Small intestine (tissue), 7 donors: ENCODE measurements around the gene RNF212B. TPM values are rescaled to one million over a fixed set of nuclear protein-coding genes. Genes with fewer than 3 reads are reported as not detected.
A peak's percentile ranks its signal among the peaks of the same experiment; 100 is the strongest.
"Not testable (repeated sequence)": the region's sequence is repeated elsewhere in the genome, so short reads cannot be mapped to it uniquely, and the experiment has no call there.

Experiments
- DNase-seq, 2 donors: peaks; one replicate each; pipeline versions ENCODE4 v3.0.0 to v3.0.0-alpha.2; 2013
- FAIRE-seq: peaks from 2 replicates; lab custom pipeline; 2012; peaks lifted over from hg19 to GRCh38; lab: Jason Lieb, UNC
- H3K27ac ChIP-seq, 3 donors: one replicate each; pipeline ENCODE4 v1.5.1; 2013; ENCODE audit warnings: low read length in 2 of 3, mild to moderate bottlenecking in 2 of 3, control low read depth in 1 of 3, inconsistent platforms in 1 of 3, low read depth in 1 of 3, moderate library complexity in 1 of 3
- H3K27me3 ChIP-seq, 3 donors: one replicate each; pipeline ENCODE4 v1.6.1; 2013; ENCODE audit warnings: low read length in 3 of 3, inconsistent platforms in 1 of 3; ENCODE audit not compliant: control insufficient read depth in 3 of 3, insufficient read depth in 3 of 3
- H3K36me3 ChIP-seq, 3 donors: one replicate each; pipeline ENCODE4 v1.6.1; 2013; ENCODE audit warnings: low read length in 3 of 3, inconsistent platforms in 1 of 3, low read depth in 1 of 3, mild to moderate bottlenecking in 1 of 3, moderate library complexity in 1 of 3; ENCODE audit not compliant: control insufficient read depth in 3 of 3, insufficient read depth in 2 of 3
- H3K4me1 ChIP-seq, 3 donors: one replicate each; pipeline ENCODE4 v1.6.1; 2013; ENCODE audit warnings: low read length in 2 of 3, inconsistent platforms in 1 of 3, low read depth in 1 of 3, mild to moderate bottlenecking in 1 of 3, moderate library complexity in 1 of 3; ENCODE audit not compliant: control insufficient read depth in 3 of 3, insufficient read depth in 2 of 3
- H3K4me3 ChIP-seq, 3 donors: one replicate each; pipeline ENCODE4 v1.5.1; 2013; ENCODE audit warnings: low read length in 3 of 3, control low read depth in 1 of 3, inconsistent platforms in 1 of 3, low read depth in 1 of 3, mild to moderate bottlenecking in 1 of 3, moderate library complexity in 1 of 3
- H3K9me3 ChIP-seq, 2 donors: one replicate each; pipeline ENCODE4 v1.6.1; 2013; ENCODE audit warnings: low read depth in 1 of 2, low read length in 1 of 2; ENCODE audit not compliant: control insufficient read depth in 2 of 2, insufficient read depth in 1 of 2
- WGBS, 3 donors: extraction: QIAGEN DNeasy Blood & Tissue Kit; methylation state at CpG; one replicate each; pipeline ENCODE4 v1.1.7; 2013; 5-methylcytosine and 5-hydroxymethylcytosine counted together
- polyA plus RNA-seq, 4 donors: library from polyadenylated mRNA; stranded (reverse) in 3 of 4; unstranded in 1 of 4; fragments of 200-250 nt in 3 of 4; fragments of 120-200 nt in 1 of 4; gene quantifications; one replicate each; pipeline versions ENCODE4 v1.2.1 to v1.2.3, GENCODE V29; 2013
- donor health status: healthy with polysubstance abuse.
- donor health status: control.
- donor health status: control.
- donor health status: Bipolar disorder and iron deficiency.
- donor health status: healthy.

Gene RNF212B
- polyA plus RNA-seq, 4 donors = 0.07 to 0.45 (median 0.27) TPM; not detected in 1

GRCh38 chr14:23252006-23252405 is 14.3 kb downstream of the RNF212B start:
- no peak overlapping the region for H3K27ac ChIP-seq
- FAIRE-seq (no peak), DNase-seq (no peak)
- WGBS, 3 donors = 55 to 73% (median 67%) methylated on average over 3 of the region's 3 CpGs
- H3K4me3 ChIP-seq = no peak overlapping the region
- peaks cover 0 to 3% of the 10 kb centered on the region in 2 donors for H3K9me3 ChIP-seq
- H3K36me3 ChIP-seq = no peaks in the 10 kb centered on the region
- peaks cover 0 to 2% (median 0%) of the 10 kb centered on the region in 3 donors for H3K27me3 ChIP-seq
- H3K4me1 ChIP-seq = peaks cover 0 to 2% (median 0%) of the 10 kb centered on the region in 3 donors

- no peaks in the 10 kb centered on the region for H3K36me3 ChIP-seq
- DNase-seq (no peak), FAIRE-seq (no peak)
- 65 to 83% (median 78%) methylated on average over 4 of the region's 4 CpGs for WGBS, 3 donors
- peaks cover 0 to 2% (median 0%) of the 10 kb centered on the region in 3 donors for H3K27me3 ChIP-seq
- no peak overlapping the region for H3K4me3 ChIP-seq
- peaks cover 0 to 2% (median 0%) of the 10 kb centered on the region in 3 donors for H3K4me1 ChIP-seq
- H3K27ac ChIP-seq = no peak overlapping the region
- H3K9me3 ChIP-seq = peaks cover 0 to 3% of the 10 kb centered on the region in 2 donors
Observed at GRCh38 chr14:23252420-23253333, 14.9 kb downstream of the RNF212B start.

DNA sequence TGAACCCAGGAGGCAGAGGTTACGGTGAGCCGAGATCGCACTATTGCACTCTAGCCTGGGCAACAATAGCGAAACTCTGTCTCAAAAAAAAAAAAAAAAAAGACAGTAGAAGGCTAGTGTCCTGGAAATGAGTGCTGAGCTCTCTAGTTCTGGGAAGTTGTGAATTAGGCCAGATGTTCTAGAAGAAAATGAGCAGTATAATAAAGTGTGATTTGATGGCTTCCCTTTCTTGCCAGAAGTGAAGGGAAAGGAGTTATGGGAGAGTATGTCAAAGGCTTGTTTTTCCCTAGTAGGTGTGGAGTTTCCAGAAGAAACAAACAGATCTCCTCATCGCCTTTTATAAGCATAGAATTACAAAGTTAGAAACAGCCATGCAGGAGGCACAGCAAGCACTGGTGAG is 20.5 kb downstream of the RNF212B start:
- Histone ChIP-seq H3K4me3 (no peak overlapping the region), H3K4me1 (no peaks in the 10 kb centered on the region), H3K36me3 (no peaks in the 10 kb centered on the region), H3K9me3 (no peaks in the 10 kb centered on the region), H3K27ac (no peak overlapping the region), H3K27me3 (no peaks in the 10 kb centered on the region)
- no peak for DNase-seq
- no peak for FAIRE-seq
- WGBS, 3 donors = 87 to 93% (median 92%) methylated on average over 5 of the region's 5 CpGs

DNA sequence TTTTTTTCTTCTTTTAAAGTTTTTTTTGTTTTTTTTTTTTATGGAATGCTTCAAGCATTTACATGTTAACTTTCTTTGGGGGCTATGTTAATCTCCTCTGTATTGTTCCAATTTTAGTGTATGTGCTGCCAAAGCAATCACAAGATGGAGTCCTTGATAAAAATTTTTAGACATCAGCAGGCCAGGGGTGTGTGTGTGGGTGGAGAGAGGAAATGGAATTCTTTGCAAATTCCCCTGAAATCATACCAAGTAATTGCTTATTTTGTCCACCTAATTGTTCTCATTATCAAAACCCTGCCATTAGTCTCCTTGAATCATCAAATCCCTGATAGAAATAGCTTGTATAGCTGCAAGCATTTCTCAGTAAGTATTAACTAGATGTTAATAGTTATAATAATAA is 21.7 kb downstream of the RNF212B start:
- Histone ChIP-seq H3K4me1 (no peaks in the 10 kb centered on the region), H3K27me3 (no peaks in the 10 kb centered on the region), H3K36me3 (no peaks in the 10 kb centered on the region), H3K9me3 (no peaks in the 10 kb centered on the region), H3K27ac (no peak overlapping the region), H3K4me3 (no peak overlapping the region)
- DNase-seq = no peak
- no peak for FAIRE-seq

DNA sequence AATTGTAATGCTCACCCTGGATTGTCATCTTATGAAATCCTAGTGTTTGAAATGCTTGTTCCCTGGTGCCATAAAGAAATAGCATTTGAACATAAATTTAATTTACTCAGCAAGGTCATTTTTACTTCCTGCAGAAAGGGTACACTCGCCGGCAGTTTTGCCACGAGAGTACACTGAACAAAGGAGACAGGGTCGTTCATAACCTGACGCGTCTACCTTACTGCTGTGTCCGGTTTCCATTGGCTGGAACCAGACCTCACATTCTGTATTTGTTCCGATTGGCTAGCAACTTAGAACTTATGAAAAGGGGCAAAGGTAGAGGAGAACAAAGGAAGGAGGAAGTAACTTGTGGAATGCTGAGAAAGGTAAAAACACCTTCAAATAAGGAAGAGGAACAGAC is 23.1 kb downstream of the RNF212B start:
- peak in 1 of 2 donors; percentile 16 for DNase-seq
- H3K4me1 ChIP-seq, H3K36me3 ChIP-seq, H3K4me3 ChIP-seq, FAIRE-seq, H3K27ac ChIP-seq, H3K27me3 ChIP-seq, H3K9me3 ChIP-seq: not testable (repeated sequence)
- 72 to 80% (median 76%) methylated on average over 8 of the region's 8 CpGs for WGBS, 3 donors

GRCh38 chr14:23269193-23269592 is 31.5 kb downstream of the RNF212B start:
- H3K4me1 ChIP-seq = no peaks in the 10 kb centered on the region
- no peak overlapping the region for H3K4me3 ChIP-seq
- H3K36me3 ChIP-seq = no peaks in the 10 kb centered on the region
- DNase-seq (no peak), FAIRE-seq (no peak)
- no peak overlapping the region for H3K27ac ChIP-seq
- WGBS, 3 donors = 89 to 90% (median 89%) methylated on average over 7 of the region's 7 CpGs
- H3K27me3 ChIP-seq = no peaks in the 10 kb centered on the region
- no peaks in the 10 kb centered on the region for H3K9me3 ChIP-seq

- WGBS, 3 donors = 91 to 100% (median 94%) methylated on average over 2 of the region's 2 CpGs
- no peak for DNase-seq
- Histone ChIP-seq H3K27me3 (no peaks in the 10 kb centered on the region), H3K4me3 (no peak overlapping the region), H3K27ac (no peak overlapping the region), H3K9me3 (no peaks in the 10 kb centered on the region), H3K36me3 (peaks cover 0 to 32% (median 0%) of the 10 kb centered on the region in 3 donors), H3K4me1 (peaks cover 0 to 13% (median 0%) of the 10 kb centered on the region in 3 donors)
- FAIRE-seq = no peak
Observed at GRCh38 chr14:23275412-23275811, 37.7 kb downstream of the RNF212B start.

DNA sequence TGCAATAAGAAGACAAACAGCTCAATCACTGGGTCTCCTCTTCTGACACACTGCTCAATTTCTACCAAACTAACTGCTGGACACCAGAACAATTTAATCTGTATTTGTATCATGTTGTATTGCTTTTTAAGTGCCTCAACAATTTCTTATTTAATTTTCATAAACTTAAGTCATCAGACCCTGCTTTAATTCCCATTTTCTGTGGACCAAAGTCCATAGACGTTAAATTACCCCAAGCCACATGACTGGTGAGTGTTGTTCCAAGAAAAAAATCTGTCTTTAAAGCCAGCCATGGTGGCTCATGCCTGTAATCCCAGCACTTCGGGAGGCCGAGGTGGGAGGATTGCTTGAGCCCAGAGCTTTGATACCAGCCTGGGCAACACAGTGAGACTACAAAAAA is 39.5 kb downstream of the RNF212B start:
- Histone ChIP-seq H3K27me3 (no peaks in the 10 kb centered on the region), H3K4me1 (peaks cover 0 to 13% (median 0%) of the 10 kb centered on the region in 3 donors), H3K4me3 (no peak overlapping the region), H3K27ac (peak overlapping the region in 1 of 3 donors; percentile 24), H3K36me3 (peaks cover 0 to 32% (median under 1%) of the 10 kb centered on the region in 3 donors), H3K9me3 (no peaks in the 10 kb centered on the region)
- peak in 1 of 2 donors; percentile 53 for DNase-seq
- FAIRE-seq = no peak
- WGBS, 3 donors = 36 to 63% (median 44%) methylated on average over 3 of the region's 3 CpGs
